DOHH2 (cell line): Measurements from ENCODE around the gene CFAP46.

ENCODE experiments used
- EZH2phosphoT487 ChIP-seq: fragments of 200-600 bp; sonication (generic); IDR thresholded peaks from 2 replicates; pipeline ENCODE4 v1.6.1; 2017; ENCODE audit warnings: borderline replicate concordance, mild to moderate bottlenecking, antibody characterized with exemption, low read length, moderate library complexity, mixed read lengths
- TF ChIP-seq, protein P1 (sequence below): fragments of 200-600 bp; sonication (generic); IDR thresholded peaks from one replicate; pipeline ENCODE4 v1.5.1; 2014; ENCODE audit warnings: antibody characterized with exemption, mild to moderate bottlenecking, low read depth, low read length; ENCODE audit not compliant: poor library complexity, severe bottlenecking

DNA sequence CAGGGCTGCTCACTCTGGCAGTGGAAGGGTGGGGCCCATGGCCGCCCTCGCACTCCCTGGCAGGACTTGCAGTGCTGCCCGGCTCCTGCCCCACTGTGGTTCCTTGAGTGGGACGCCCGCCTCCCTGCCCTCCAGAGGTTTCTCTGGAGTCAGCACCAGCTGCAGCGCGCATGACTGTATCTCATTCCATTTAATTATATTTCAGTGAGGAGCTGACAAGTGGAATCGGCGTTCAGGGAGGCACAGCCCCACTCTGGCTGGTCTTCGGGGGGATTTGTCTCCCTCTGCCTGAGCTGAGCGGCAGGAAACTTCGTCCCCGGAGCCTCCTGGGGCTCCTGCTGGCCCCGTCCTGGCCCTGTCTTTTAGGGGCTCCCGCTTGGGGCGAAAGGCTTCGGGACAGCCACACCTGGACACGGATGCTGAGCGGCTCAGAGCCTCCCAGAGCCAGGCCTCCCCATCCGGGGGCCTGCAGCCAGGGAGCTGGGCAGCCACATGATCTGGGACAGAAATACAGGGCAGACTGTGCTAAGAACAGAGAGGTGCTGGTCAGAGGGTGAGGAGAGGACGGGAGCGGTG lies 81.2 kb downstream of the CFAP46 start:
- TF ChIP-seq, protein P1, sequence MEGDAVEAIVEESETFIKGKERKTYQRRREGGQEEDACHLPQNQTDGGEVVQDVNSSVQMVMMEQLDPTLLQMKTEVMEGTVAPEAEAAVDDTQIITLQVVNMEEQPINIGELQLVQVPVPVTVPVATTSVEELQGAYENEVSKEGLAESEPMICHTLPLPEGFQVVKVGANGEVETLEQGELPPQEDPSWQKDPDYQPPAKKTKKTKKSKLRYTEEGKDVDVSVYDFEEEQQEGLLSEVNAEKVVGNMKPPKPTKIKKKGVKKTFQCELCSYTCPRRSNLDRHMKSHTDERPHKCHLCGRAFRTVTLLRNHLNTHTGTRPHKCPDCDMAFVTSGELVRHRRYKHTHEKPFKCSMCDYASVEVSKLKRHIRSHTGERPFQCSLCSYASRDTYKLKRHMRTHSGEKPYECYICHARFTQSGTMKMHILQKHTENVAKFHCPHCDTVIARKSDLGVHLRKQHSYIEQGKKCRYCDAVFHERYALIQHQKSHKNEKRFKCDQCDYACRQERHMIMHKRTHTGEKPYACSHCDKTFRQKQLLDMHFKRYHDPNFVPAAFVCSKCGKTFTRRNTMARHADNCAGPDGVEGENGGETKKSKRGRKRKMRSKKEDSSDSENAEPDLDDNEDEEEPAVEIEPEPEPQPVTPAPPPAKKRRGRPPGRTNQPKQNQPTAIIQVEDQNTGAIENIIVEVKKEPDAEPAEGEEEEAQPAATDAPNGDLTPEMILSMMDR = no peak
- TF ChIP-seq EZH2phosphoT487 = no peak
